GM12878 (cell line): ENCODE measurements around the gene SPATS2L. TPM values are rescaled to one million over a fixed set of nuclear protein-coding genes. Genes with fewer than 3 reads are reported as not detected.

Experiments used
- CEBPZ ChIP-seq: fragments of 150-350 bp; IDR thresholded peaks from 2 replicates; pipeline ENCODE4 v1.6.1; 2016; ENCODE audit warnings: low read depth, low read length
- CHD2 ChIP-seq: IDR thresholded peaks from 2 replicates; pipeline ENCODE4 v1.6.1; 2011; ENCODE audit warnings: low read depth, low read length, improper control_type of control experiment, borderline replicate concordance
- NFYB ChIP-seq: IDR thresholded peaks from 2 replicates; pipeline ENCODE4 v1.6.1; 2011; ENCODE audit warnings: low read depth, mild to moderate bottlenecking, low read length, improper control_type of control experiment, moderate library complexity; ENCODE audit not compliant: insufficient read depth
- PAX5 ChIP-seq: IDR thresholded peaks from 2 replicates; pipeline ENCODE4 v1.6.1; 2011; ENCODE audit warnings: low read depth, low read length, borderline replicate concordance
- POLR2A ChIP-seq: IDR thresholded peaks from 2 replicates; pipeline ENCODE4 v1.6.1; 2011; ENCODE audit warnings: low read depth, mild to moderate bottlenecking, low read length
- ZBTB40 ChIP-seq: fragments of 450-650 bp; IDR thresholded peaks from 2 replicates; pipeline ENCODE4 v1.6.1; 2016; ENCODE audit warnings: mild to moderate bottlenecking, moderate library complexity, borderline replicate concordance
- ZNF687 ChIP-seq: fragments of 450-650 bp; IDR thresholded peaks from 2 replicates; pipeline ENCODE4 v1.6.1; 2017; ENCODE audit warnings: mild to moderate bottlenecking, moderate library complexity
- polyA plus RNA-seq, 11 experiments: library from polyadenylated mRNA; depleted of rRNA in 4 of 11; unstranded in 6 of 11; stranded (reverse) in 5 of 11; fragments of >200 nt; fragmentation: Nextera tagmentation in 4 of 11; fragmentation: Illumina TruSeq in 1 of 11; extraction: Ambion mirVana in 4 of 11; extraction: Trizol in 1 of 11; gene quantifications; 1 replicate in 1 of 11; 2 replicates in 10 of 11; pipeline versions ENCODE4 v1.2.1 to v1.2.3, GENCODE V29; 2011 to 2016; ENCODE audit warnings: inconsistent platforms in 2 of 11, missing spikeins in 2 of 11, low read depth in 1 of 11
- total RNA-seq, 4 experiments: library from RNA; depleted of rRNA in 3 of 4; stranded (reverse); fragments of >200 nt in 3 of 4; fragmentation: Illumina TruSeq in 1 of 4; extraction: Trizol in 1 of 4; gene quantifications; 2 replicates each; pipeline versions ENCODE4 v1.2.1 to v1.2.3, GENCODE V29; 2013 to 2021

SPATS2L gene
- total and polyA plus RNA-seq, 10 of the 15 experiments (the other 5 are each of a cell fraction or from before 2014, with no cell fraction given) = 5.2 to 30.0 (median 20.1) TPM

- no peak for TF ChIP-seq ZNF687
- no peak for TF ChIP-seq PAX5
- no peak for TF ChIP-seq CEBPZ
- TF ChIP-seq ZBTB40 = no peak
- no peak for TF ChIP-seq CHD2
- no peak for TF ChIP-seq NFYB
- TF ChIP-seq POLR2A = no peak
- TF ChIP-seq, all 136 proteins: peak for 0
These were observed 4.3 kb upstream of the SPATS2L start (continued) for GRCh38 chr2:200301953-200302858.
